ENCODE measurements around the gene PTPRD.

- TF ChIP-seq CTCF (conservative IDR thresholded peaks at IDR 0.05 in 1 of 2, IDR thresholded peaks at IDR 0.05 in 1 of 2; ENCODE audit: extremely low read depth in 1 of 2, insufficient read depth in 1 of 2, low read depth in 1 of 2, low read length in 2 of 2) (no peak), EZH2 (IDR thresholded peaks at IDR 0.05; ENCODE audit: borderline replicate concordance, low read length) (no peak)
Measured at GRCh38 chr9:8492024-8492423, 2120.8 kb downstream of the PTPRD start.
